ENCODE results near the gene MTX1.
A peak's percentile ranks its signal among the peaks of the same experiment; 100 is the strongest.
"Not testable (repeated sequence)": the region's sequence is repeated elsewhere in the genome, so short reads cannot be mapped to it uniquely, and the experiment has no call there.

MTX1 gene

GRCh38 chr1:155208541-155209311 is at the start of gene MTX1:
TSS of gene MTX1 (plus strand) at chr1:155208695. CDS start at chr1:155208805, 110 bp downstream.
- DNase-seq (ENCODE audit: low read depth, low spot score): no peak

- DNase-seq (ENCODE audit: low read depth, low spot score): no peak
Measured at GRCh38 chr1:155158991-155159390, 49.5 kb upstream of the MTX1 start.

- DNase-seq (ENCODE audit: low read depth, low spot score): no peak
Measured at GRCh38 chr1:155160128-155160527, 48.4 kb upstream of the MTX1 start.

GRCh38 chr1:155162631-155163030 is 45.9 kb upstream of the MTX1 start:
- DNase-seq (ENCODE audit: low read depth, low spot score): not testable (repeated sequence)

- not testable (repeated sequence) for DNase-seq (ENCODE audit: low read depth, low spot score)
Measured at GRCh38 chr1:155163785-155164184, 44.7 kb upstream of the MTX1 start.

GRCh38 chr1:155164625-155165024 is 43.9 kb upstream of the MTX1 start:
- not testable (repeated sequence) for DNase-seq (ENCODE audit: low read depth, low spot score)

- DNase-seq (ENCODE audit: low read depth, low spot score): no peak
Measured at GRCh38 chr1:155166051-155166470, 42.4 kb upstream of the MTX1 start.

- no peak for DNase-seq (ENCODE audit: low read depth, low spot score)
Measured at GRCh38 chr1:155166471-155167165, 41.9 kb upstream of the MTX1 start.

GRCh38 chr1:155167166-155168104 is 41.1 kb upstream of the MTX1 start:
- peak; percentile 59 for DNase-seq (ENCODE audit: low read depth, low spot score)

GRCh38 chr1:155168105-155168445 is 40.4 kb upstream of the MTX1 start:
- DNase-seq (ENCODE audit: low read depth, low spot score): not testable (repeated sequence)

- DNase-seq (ENCODE audit: low read depth, low spot score): no peak
Measured at GRCh38 chr1:155168456-155169210, 39.9 kb upstream of the MTX1 start.

GRCh38 chr1:155169541-155169940 is 39.0 kb upstream of the MTX1 start:
- DNase-seq (ENCODE audit: low read depth, low spot score): no peak

GRCh38 chr1:155170101-155170785 is 38.3 kb upstream of the MTX1 start:
- no peak for DNase-seq (ENCODE audit: low read depth, low spot score)

GRCh38 chr1:155170806-155171205 is 37.7 kb upstream of the MTX1 start:
- DNase-seq (ENCODE audit: low read depth, low spot score): no peak

- no peak for DNase-seq (ENCODE audit: low read depth, low spot score)
Measured at GRCh38 chr1:155171836-155172731, 36.4 kb upstream of the MTX1 start.

GRCh38 chr1:155172732-155173477 is 35.6 kb upstream of the MTX1 start, which contains the start of gene KRTCAP2:
TSS of gene KRTCAP2 (minus strand) at chr1:155173304. CDS start at chr1:155173224, 80 bp downstream.
- DNase-seq (ENCODE audit: low read depth, low spot score): peak; percentile 85

- DNase-seq (ENCODE audit: low read depth, low spot score): no peak
Measured at GRCh38 chr1:155173478-155174323, 34.8 kb upstream of the MTX1 start, which contains the start of gene TRIM46. TSS of gene TRIM46 (plus strand) at chr1:155173849. CDS start at chr1:155173967, 118 bp downstream.

Data from smooth muscle cell of the brain vasculature (primary cell).